C4-2B (cell line): Measurements from ENCODE around the gene NLK.

Experiments used
- ZFX ChIP-seq: fragments of 450-650 bp; IDR thresholded peaks from 2 replicates; pipeline ENCODE4 v1.6.1; 2017
- TF ChIP-seq, protein P1 (sequence below): fragments of 450-650 bp; conservative IDR thresholded peaks from 2 replicates; pipeline ENCODE4 v1.5.1; 2017; ENCODE audit warnings: mild to moderate bottlenecking

DNA sequence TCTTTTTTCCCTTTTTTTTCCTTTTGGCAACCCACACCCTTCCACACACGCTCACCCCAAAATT, at the start of gene NLK:
- TF ChIP-seq, protein P1, sequence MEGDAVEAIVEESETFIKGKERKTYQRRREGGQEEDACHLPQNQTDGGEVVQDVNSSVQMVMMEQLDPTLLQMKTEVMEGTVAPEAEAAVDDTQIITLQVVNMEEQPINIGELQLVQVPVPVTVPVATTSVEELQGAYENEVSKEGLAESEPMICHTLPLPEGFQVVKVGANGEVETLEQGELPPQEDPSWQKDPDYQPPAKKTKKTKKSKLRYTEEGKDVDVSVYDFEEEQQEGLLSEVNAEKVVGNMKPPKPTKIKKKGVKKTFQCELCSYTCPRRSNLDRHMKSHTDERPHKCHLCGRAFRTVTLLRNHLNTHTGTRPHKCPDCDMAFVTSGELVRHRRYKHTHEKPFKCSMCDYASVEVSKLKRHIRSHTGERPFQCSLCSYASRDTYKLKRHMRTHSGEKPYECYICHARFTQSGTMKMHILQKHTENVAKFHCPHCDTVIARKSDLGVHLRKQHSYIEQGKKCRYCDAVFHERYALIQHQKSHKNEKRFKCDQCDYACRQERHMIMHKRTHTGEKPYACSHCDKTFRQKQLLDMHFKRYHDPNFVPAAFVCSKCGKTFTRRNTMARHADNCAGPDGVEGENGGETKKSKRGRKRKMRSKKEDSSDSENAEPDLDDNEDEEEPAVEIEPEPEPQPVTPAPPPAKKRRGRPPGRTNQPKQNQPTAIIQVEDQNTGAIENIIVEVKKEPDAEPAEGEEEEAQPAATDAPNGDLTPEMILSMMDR = no peak
- TF ChIP-seq ZFX = no peak
